Kidney epithelial cell (primary cell): ENCODE data around the gene MTOR. TPM values are rescaled to one million over a fixed set of nuclear protein-coding genes. Genes with fewer than 3 reads are reported as not detected.

Experiments used
- DNase-seq: peaks from one replicate; pipeline ENCODE4 v3.0.0-alpha.2; 2010; ENCODE audit warnings: low read depth
- H3K27me3 ChIP-seq: 2 replicates; pipeline ENCODE4 v1.6.0; 2011; ENCODE audit warnings: low read length; ENCODE audit not compliant: control insufficient read depth, insufficient read depth
- H3K36me3 ChIP-seq: 2 replicates; pipeline ENCODE4 v1.5.1; 2011; ENCODE audit warnings: low read length; ENCODE audit not compliant: control insufficient read depth, insufficient read depth
- H3K4me3 ChIP-seq: 2 replicates; pipeline ENCODE4 v1.5.1; 2011; ENCODE audit warnings: low read depth, mild to moderate bottlenecking, control low read depth, low read length
- CTCF ChIP-seq: IDR thresholded peaks from 2 replicates; pipeline ENCODE4 v1.5.1; 2011; ENCODE audit warnings: mild to moderate bottlenecking, moderate library complexity, low read length, control low read depth, inconsistent platforms; ENCODE audit not compliant: insufficient read depth, poor library complexity, severe bottlenecking
- total RNA-seq: library from RNA; depleted of rRNA; stranded (reverse); fragments of >200 nt; gene quantifications from 2 replicates; pipeline ENCODE4 v1.2.3, GENCODE V29; 2015

The MTOR gene
- total RNA-seq, 1 donor from 2014 or later: 41.3 TPM

GRCh38 chr1:11138029-11138428 lies 124.3 kb downstream of the MTOR start:
- Histone ChIP-seq H3K4me3 (no peak overlapping the region), H3K36me3 (no peaks in the 10 kb centered on the region), H3K27me3 (no peaks in the 10 kb centered on the region)
- no peak for TF ChIP-seq CTCF
- DNase-seq: no peak

- DNase-seq: no peak
- H3K36me3 ChIP-seq: peaks cover 2% of the 10 kb centered on the region
- no peaks in the 10 kb centered on the region for H3K27me3 ChIP-seq
- no peak for TF ChIP-seq CTCF
- no peak overlapping the region for H3K4me3 ChIP-seq
Measured at GRCh38 chr1:11134898-11135266, 127.5 kb downstream of the MTOR start.

GRCh38 chr1:11134251-11134897 lies 128.0 kb downstream of the MTOR start:
- DNase-seq: no peak
- Histone ChIP-seq H3K4me3 (no peak overlapping the region), H3K27me3 (no peaks in the 10 kb centered on the region), H3K36me3 (peaks cover 2% of the 10 kb centered on the region)
- TF ChIP-seq CTCF: no peak

DNA sequence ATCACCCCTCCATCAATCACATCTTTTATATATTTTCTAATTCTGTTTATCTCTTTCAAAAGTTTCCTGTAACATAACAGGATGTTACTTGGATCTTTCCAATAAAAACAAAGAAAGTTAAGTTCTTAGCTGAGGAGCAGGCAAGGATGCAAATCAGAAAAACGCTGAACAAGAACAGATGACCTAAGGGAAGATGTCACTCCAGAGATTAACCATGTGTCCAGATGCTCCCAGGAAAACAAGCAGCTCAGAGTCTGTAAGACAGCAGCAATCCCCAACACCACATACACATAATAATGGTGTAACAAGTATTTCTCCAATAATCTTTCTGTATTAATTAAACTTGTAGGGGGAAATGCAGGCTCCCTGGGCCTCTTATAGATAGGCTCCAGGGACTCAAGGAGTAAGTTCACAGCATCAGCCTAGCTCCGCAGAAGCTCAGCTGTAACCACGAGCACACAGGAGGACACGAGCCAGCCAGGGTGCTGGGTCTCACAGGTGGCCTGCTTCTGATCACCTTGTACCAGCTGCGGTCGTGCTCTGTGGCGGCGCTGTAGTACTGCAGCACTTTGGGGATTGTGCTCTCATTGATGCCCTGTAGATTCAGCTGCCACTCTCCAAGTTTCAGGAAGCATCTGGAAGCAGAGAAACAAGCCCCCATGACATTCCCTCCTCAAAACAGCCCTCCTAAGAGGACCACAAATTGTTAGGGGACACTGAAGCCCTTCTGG lies 129.6 kb downstream of the MTOR start:
- Histone ChIP-seq H3K4me3 (no peak overlapping the region), H3K36me3 (peaks cover 2% of the 10 kb centered on the region), H3K27me3 (no peaks in the 10 kb centered on the region)
- no peak for TF ChIP-seq CTCF
- DNase-seq: no peak

DNA sequence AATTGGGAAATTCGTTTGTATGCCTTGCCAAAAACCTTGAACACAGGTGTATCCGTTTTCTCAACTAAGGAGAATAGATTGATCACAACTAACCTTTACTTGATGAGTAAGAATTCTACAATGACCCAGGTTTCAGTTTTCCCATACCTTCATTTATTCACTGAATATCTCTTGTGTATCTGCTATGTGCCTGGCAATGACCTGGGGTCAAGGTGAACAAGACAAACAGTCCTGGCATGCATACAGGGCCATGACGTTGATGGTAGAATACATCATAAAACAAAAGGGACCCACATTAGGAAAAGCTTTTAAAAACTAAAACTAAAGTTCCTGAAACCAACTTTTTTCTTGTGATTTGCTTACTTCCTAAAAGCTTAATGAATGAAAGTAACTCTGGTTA lies 130.5 kb downstream of the MTOR start:
- no peak overlapping the region for H3K4me3 ChIP-seq
- H3K36me3 ChIP-seq: peaks cover 3% of the 10 kb centered on the region
- no peak for TF ChIP-seq CTCF
- H3K27me3 ChIP-seq: no peaks in the 10 kb centered on the region
- DNase-seq: no peak

- peaks cover 3% of the 10 kb centered on the region for H3K36me3 ChIP-seq
- DNase-seq: no peak
- no peak for TF ChIP-seq CTCF
- no peaks in the 10 kb centered on the region for H3K27me3 ChIP-seq
- H3K4me3 ChIP-seq: no peak overlapping the region
Measured at GRCh38 chr1:11130406-11130805, 131.9 kb downstream of the MTOR start.
